OCI-LY7 (cell line): ENCODE data around the gene PAOX. TPM values are rescaled to one million over a fixed set of nuclear protein-coding genes. Genes with fewer than 3 reads are reported as not detected.

ENCODE experiments used
- BruUV-seq: library from RNA; stranded (reverse); fragments of 400-500 nt; replicated peaks from 2 replicates; lab custom pipeline; 2021; lab: Mats Ljungman, UMichigan
- CTCF ChIA-PET: fragments of 300-600 bp; sonication (Branson Sonifier 250); formaldehyde crosslinking; loops from one replicate; lab custom pipeline; 2022; ENCODE audit warnings: antibody characterized with exemption; ENCODE audit not compliant: unreplicated experiment; lab: Charles Lee
- POLR2A ChIA-PET: fragments of 300-600 bp; sonication (Branson Sonifier 250); formaldehyde crosslinking; loops from one replicate; lab custom pipeline; 2022; ENCODE audit warnings: antibody characterized with exemption; lab: Charles Lee
- DNase-seq: peaks from one replicate; pipeline ENCODE4 v3.0.0-alpha.2; 2015; ENCODE audit warnings: low spot score
- H2AFZ ChIP-seq: fragments of 200-600 bp; sonication (generic), shearing (Covaris generic); 2 replicates; pipeline ENCODE4 v1.6.1; 2014; ENCODE audit warnings: mild to moderate bottlenecking, antibody characterized with exemption, low read length, moderate library complexity
- H3K27ac ChIP-seq: fragments of 200-600 bp; sonication (generic); 2 replicates; pipeline ENCODE4 v1.5.1; 2014; ENCODE audit warnings: mixed run types, low read depth, mild to moderate bottlenecking, moderate library complexity, low read length, inconsistent platforms; ENCODE audit not compliant: poor library complexity, severe bottlenecking
- H3K36me3 ChIP-seq: fragments of 200-600 bp; sonication (generic); 2 replicates; pipeline ENCODE4 v1.6.1; 2014; ENCODE audit warnings: mild to moderate bottlenecking, antibody characterized with exemption, low read length, moderate library complexity, mixed read lengths; ENCODE audit not compliant: insufficient read depth
- H3K4me1 ChIP-seq: fragments of 200-600 bp; sonication (generic); 2 replicates; pipeline ENCODE4 v1.5.1; 2014; ENCODE audit warnings: mild to moderate bottlenecking, low read length; ENCODE audit not compliant: insufficient read depth, poor library complexity, severe bottlenecking
- H3K4me2 ChIP-seq: fragments of 200-600 bp; sonication (generic); 2 replicates; pipeline ENCODE4 v1.6.1; 2014; ENCODE audit warnings: mild to moderate bottlenecking, low read length
- H3K4me3 ChIP-seq: fragments of 200-600 bp; sonication (generic); 2 replicates; pipeline ENCODE4 v1.5.1; 2014; ENCODE audit warnings: mild to moderate bottlenecking, low read depth, low read length; ENCODE audit not compliant: poor library complexity, severe bottlenecking
- H3K79me2 ChIP-seq: fragments of 200-600 bp; sonication (generic); 2 replicates; pipeline ENCODE4 v1.6.1; 2016; ENCODE audit warnings: low read depth, mild to moderate bottlenecking, low read length, moderate library complexity, mixed read lengths; ENCODE audit not compliant: insufficient read depth
- H3K9me2 ChIP-seq: fragments of 200-600 bp; sonication (generic); 2 replicates; pipeline ENCODE4 v1.6.1; 2016; ENCODE audit warnings: mild to moderate bottlenecking, low read length, mixed read lengths; ENCODE audit not compliant: insufficient read depth
- H3K9me3 ChIP-seq: fragments of 200-600 bp; sonication (generic); 2 replicates; pipeline ENCODE4 v1.6.1; 2014; ENCODE audit warnings: mild to moderate bottlenecking, mixed run types, low read length, mixed read lengths
- H4K20me1 ChIP-seq: fragments of 200-600 bp; sonication (generic); 2 replicates; pipeline ENCODE4 v1.6.1; 2014; ENCODE audit warnings: mild to moderate bottlenecking, antibody characterized with exemption, low read length, moderate library complexity, mixed read lengths; ENCODE audit not compliant: insufficient read depth
- EZH2phosphoT487 ChIP-seq: fragments of 200-600 bp; sonication (generic); IDR thresholded peaks from 2 replicates; pipeline ENCODE4 v1.6.1; 2018; ENCODE audit warnings: low read depth, borderline replicate concordance, mild to moderate bottlenecking, mixed run types, antibody characterized with exemption, low read length, moderate library complexity, mixed read lengths
- intact Hi-C: fragments of 100-400 bp; cut with micrococcal nuclease; formaldehyde crosslinking; loops from one replicate; pipeline ENCODE4 v1.10.0; 2022; ENCODE audit not compliant: unreplicated experiment
- total RNA-seq, 2 experiments: library from RNA; depleted of rRNA in 1 of 2; stranded (reverse); fragments of >200 nt in 1 of 2; shearing (Covaris generic) in 1 of 2; gene quantifications; 2 replicates each; pipeline ENCODE4 v1.2.3, GENCODE V29; 2014 to 2022
- TF ChIP-seq, protein P1 (sequence below): fragments of 200-600 bp; sonication (generic); conservative IDR thresholded peaks from 2 replicates; pipeline ENCODE4 v1.5.1; 2014; ENCODE audit warnings: mild to moderate bottlenecking, antibody characterized with exemption, low read length, moderate library complexity, mixed read lengths

Gene PAOX
- total RNA-seq, 2 experiments from 2014 or later, result 10.7 to 28.1 TPM

DNA sequence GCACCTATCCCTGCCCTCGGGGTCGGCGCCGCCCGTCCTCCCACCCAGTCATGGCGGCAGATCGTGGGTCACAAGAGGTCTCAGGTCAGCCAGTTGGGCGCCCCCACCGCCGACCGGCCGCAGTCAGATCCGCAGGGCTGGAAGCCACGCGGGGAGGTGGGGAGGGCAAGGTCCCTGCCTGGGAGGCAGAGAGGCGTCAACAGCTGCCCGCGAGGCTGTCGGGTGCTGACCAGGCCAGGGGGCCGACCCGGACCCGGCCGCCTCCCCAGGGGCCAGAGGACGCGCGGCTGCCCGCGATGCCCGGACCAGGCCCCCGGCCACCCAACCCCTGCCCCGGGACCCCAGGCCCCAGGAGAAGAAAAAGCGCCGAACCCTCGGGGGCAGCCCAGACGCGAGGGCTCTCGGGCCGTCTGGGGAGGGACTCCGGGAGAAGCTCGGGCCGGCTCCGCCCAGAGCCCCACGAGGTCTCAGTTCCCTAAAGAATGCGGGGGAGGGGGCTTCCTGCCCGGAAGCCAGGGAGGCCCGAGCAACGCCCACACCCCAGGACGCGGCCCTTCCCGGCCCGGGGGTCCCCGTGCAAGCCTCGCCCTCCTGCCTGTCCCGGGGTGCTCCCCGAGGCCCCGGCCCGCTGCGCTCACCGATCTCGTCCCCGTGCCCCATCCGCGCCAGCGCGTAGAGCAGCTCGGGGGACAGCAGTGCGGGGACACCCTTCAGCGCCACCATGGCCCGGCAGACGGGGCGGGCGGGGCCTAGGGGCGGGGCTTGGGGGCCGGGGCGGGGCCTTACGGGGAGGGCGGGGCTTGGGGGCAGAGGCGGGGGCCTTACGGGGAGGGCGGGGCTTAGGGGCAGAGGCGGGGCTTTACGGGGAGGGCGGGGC, 21.5 kb upstream of the PAOX start, which contains the start of gene FUOM:
FUOM (minus strand) TSS at position 735 of the 877 bp plus-strand sequence; CDS start at position 723, 12 bp downstream.
- ChIA-PET CTCF (no interaction called here), POLR2A (interaction anchor here (0.6 to 0.8 kb wide), 3 partner anchors 26 to 55 kb away, joined by 3 read pairs; no protein-coding TSS in a partner anchor)
- Histone ChIP-seq H3K36me3 (0 out of 2 replicates have a peak, but pooled peaks cover 2% of the 10 kb centered on the region), H3K4me3 (peak within 1 kb of the TSS; percentile 76), H3K9me2 (no peaks in the 10 kb centered on the region), H2AFZ (0 out of 2 replicates have a peak within 1 kb of the TSS, but pooled peaks have one; percentile 28), H3K4me1 (peaks cover 7% of the 10 kb centered on the region), H3K27ac (no peak within 1 kb of the TSS), H3K9me3 (no peaks in the 10 kb centered on the region), H3K79me2 (no peaks in the 10 kb centered on the region), H4K20me1 (no peaks in the 10 kb centered on the region), H3K4me2 (peak within 1 kb of the TSS; percentile 80)
- BruUV-seq, result no TSS peak
- peak; percentile 84 for DNase-seq
- no peak for TF ChIP-seq EZH2phosphoT487
- TF ChIP-seq, protein P1, sequence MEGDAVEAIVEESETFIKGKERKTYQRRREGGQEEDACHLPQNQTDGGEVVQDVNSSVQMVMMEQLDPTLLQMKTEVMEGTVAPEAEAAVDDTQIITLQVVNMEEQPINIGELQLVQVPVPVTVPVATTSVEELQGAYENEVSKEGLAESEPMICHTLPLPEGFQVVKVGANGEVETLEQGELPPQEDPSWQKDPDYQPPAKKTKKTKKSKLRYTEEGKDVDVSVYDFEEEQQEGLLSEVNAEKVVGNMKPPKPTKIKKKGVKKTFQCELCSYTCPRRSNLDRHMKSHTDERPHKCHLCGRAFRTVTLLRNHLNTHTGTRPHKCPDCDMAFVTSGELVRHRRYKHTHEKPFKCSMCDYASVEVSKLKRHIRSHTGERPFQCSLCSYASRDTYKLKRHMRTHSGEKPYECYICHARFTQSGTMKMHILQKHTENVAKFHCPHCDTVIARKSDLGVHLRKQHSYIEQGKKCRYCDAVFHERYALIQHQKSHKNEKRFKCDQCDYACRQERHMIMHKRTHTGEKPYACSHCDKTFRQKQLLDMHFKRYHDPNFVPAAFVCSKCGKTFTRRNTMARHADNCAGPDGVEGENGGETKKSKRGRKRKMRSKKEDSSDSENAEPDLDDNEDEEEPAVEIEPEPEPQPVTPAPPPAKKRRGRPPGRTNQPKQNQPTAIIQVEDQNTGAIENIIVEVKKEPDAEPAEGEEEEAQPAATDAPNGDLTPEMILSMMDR, result 0 out of 2 replicates have a peak, but pooled peaks have one; percentile 23
- intact Hi-C loops, result loop anchor here (2.0 kb wide), 1 partner anchor 31 kb away; no protein-coding TSS in a partner anchor

DNA sequence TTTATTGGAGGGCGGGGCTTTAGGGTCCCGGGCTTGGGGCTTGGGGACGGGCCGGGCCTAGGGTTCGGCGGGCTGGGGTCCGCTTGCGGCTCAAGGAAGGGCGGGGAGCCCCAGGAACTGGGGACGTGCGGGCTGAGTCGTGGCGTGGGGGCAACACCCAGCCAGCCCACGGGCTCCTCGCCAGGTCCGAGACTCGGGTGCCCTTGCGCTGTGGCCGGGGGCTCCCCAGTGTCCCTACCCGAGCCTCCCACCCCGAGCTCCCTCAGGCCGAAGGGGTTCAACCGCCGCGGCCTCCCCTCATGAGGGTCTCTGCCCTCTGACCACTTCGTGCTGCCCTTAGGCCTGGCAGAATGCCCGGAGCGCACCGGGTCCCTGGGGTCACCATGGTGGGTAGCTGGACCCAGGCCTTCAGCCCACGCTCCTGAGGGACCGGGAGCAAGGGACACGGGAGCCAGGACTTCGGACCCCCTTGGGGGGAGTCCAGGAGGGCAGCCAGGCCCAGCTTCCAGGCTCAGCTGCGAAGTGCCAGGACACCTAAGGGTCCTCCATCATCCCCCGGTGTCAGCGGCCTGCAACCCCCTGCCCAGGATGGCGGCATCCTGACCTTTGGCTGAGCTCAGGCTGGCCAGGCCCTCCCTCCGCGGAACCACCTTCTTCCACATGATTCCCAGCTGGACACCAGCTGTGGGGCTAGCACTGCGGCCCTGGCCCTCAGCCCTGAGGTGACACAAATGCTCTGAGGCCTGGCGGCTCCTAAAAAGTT, 20.7 kb upstream of the PAOX start:
- no peak for DNase-seq
- CTCF ChIA-PET, result no interaction called here
- BruUV-seq, result no TSS peak
- Histone ChIP-seq H3K9me3 (no peaks in the 10 kb centered on the region), H4K20me1 (no peaks in the 10 kb centered on the region), H3K36me3 (0 out of 2 replicates have a peak, but pooled peaks cover 2% of the 10 kb centered on the region), H3K4me1 (peaks cover 7% of the 10 kb centered on the region), H2AFZ (no peak overlapping the region), H3K27ac (no peak overlapping the region), H3K4me2 (no peak overlapping the region), H3K79me2 (no peaks in the 10 kb centered on the region), H3K9me2 (no peaks in the 10 kb centered on the region), H3K4me3 (no peak overlapping the region)
- TF ChIP-seq EZH2phosphoT487, result no peak
- TF ChIP-seq, protein P1, result no peak
- intact Hi-C loops, result loop anchor here (2.0 kb wide), 1 partner anchor 30 kb away; no protein-coding TSS in a partner anchor
- POLR2A ChIA-PET, result interaction anchor here (0.8 to 1.0 kb wide), 2 partner anchors 32 to 34 kb away, joined by 3 read pairs; no protein-coding TSS in a partner anchor
